A673 (cell line): ENCODE data around the gene MDM2. TPM values are rescaled to one million over a fixed set of nuclear protein-coding genes. Genes with fewer than 3 reads are reported as not detected.

Source experiments
- BruUV-seq: library from RNA; stranded (reverse); fragments of 400-500 nt; replicated peaks from 2 replicates; lab custom pipeline; 2021; lab: Mats Ljungman, UMichigan
- CTCF ChIA-PET: fragments of 300-600 bp; sonication (Branson Sonifier 250); formaldehyde crosslinking; loops from one replicate; lab custom pipeline; 2022; ENCODE audit warnings: antibody characterized with exemption; lab: Charles Lee
- POLR2A ChIA-PET: fragments of 300-600 bp; sonication (Branson Sonifier 250); formaldehyde crosslinking; loops from one replicate; lab custom pipeline; 2022; ENCODE audit warnings: antibody characterized with exemption; ENCODE audit not compliant: low non-redundant PET; lab: Charles Lee
- DNase-seq: peaks from one replicate; pipeline ENCODE4 v3.0.0-alpha.2; 2015; ENCODE audit warnings: low spot score
- H3K27ac ChIP-seq: fragments of 200-600 bp; sonication (generic); 2 replicates; pipeline ENCODE4 v1.5.1; 2016; ENCODE audit warnings: mixed run types, low read depth, mild to moderate bottlenecking, mixed read lengths, antibody characterized with exemption, low read length; ENCODE audit not compliant: poor library complexity, severe bottlenecking
- H3K27me3 ChIP-seq: fragments of 200-600 bp; sonication (generic); replicated peaks from 2 replicates; pipeline ENCODE4 v1.6.1; 2017; ENCODE audit warnings: mixed run types, low read depth, mild to moderate bottlenecking, mixed read lengths, antibody characterized with exemption, low read length; ENCODE audit not compliant: insufficient read depth, poor library complexity
- H3K36me3 ChIP-seq: fragments of 200-600 bp; sonication (generic); 2 replicates; pipeline ENCODE4 v1.6.1; 2016; ENCODE audit warnings: mixed run types, mild to moderate bottlenecking, mixed read lengths, antibody characterized with exemption, low read length; ENCODE audit not compliant: insufficient read depth, poor library complexity, severe bottlenecking
- H3K4me1 ChIP-seq: fragments of 200-600 bp; sonication (generic); 2 replicates; pipeline ENCODE4 v1.6.1; 2017; ENCODE audit warnings: mixed run types, mild to moderate bottlenecking, mixed read lengths, antibody characterized with exemption, low read length; ENCODE audit not compliant: insufficient read depth, poor library complexity, severe bottlenecking
- H3K4me3 ChIP-seq: fragments of 200-600 bp; sonication (generic); 2 replicates; pipeline ENCODE4 v1.5.1; 2016; ENCODE audit warnings: low read depth, mixed run types, mild to moderate bottlenecking, mixed read lengths, low read length; ENCODE audit not compliant: poor library complexity, severe bottlenecking
- H3K9me3 ChIP-seq: fragments of 200-600 bp; sonication (generic); 2 replicates; pipeline ENCODE4 v1.6.1; 2016; ENCODE audit warnings: mixed run types, low read depth, mild to moderate bottlenecking, mixed read lengths, antibody characterized with exemption, low read length; ENCODE audit not compliant: poor library complexity, severe bottlenecking
- EZH2 ChIP-seq: fragments of 200-600 bp; sonication (generic); IDR thresholded peaks from 2 replicates; pipeline ENCODE4 v1.6.1; 2017; ENCODE audit warnings: borderline replicate concordance, low read depth, mild to moderate bottlenecking, mixed read lengths, antibody characterized with exemption, low read length; ENCODE audit not compliant: poor library complexity, severe bottlenecking
- intact Hi-C: fragments of 100-400 bp; cut with micrococcal nuclease; formaldehyde crosslinking; loops from one replicate; pipeline ENCODE4 v1.10.0; 2022; ENCODE audit not compliant: unreplicated experiment
- total RNA-seq: library from RNA; stranded (reverse); gene quantifications from 2 replicates; pipeline ENCODE4 v1.2.3, GENCODE V29; 2021
- TF ChIP-seq, protein P1 (sequence below): fragments of 300-800, 200-600 bp; sonication (generic); conservative IDR thresholded peaks from 2 replicates; pipeline ENCODE4 v1.5.1; 2017; ENCODE audit warnings: low read depth, mild to moderate bottlenecking, antibody characterized with exemption, low read length, moderate library complexity, mixed read lengths

MDM2 gene
- total RNA-seq, 1 experiment from 2014 or later = 149 TPM

DNA sequence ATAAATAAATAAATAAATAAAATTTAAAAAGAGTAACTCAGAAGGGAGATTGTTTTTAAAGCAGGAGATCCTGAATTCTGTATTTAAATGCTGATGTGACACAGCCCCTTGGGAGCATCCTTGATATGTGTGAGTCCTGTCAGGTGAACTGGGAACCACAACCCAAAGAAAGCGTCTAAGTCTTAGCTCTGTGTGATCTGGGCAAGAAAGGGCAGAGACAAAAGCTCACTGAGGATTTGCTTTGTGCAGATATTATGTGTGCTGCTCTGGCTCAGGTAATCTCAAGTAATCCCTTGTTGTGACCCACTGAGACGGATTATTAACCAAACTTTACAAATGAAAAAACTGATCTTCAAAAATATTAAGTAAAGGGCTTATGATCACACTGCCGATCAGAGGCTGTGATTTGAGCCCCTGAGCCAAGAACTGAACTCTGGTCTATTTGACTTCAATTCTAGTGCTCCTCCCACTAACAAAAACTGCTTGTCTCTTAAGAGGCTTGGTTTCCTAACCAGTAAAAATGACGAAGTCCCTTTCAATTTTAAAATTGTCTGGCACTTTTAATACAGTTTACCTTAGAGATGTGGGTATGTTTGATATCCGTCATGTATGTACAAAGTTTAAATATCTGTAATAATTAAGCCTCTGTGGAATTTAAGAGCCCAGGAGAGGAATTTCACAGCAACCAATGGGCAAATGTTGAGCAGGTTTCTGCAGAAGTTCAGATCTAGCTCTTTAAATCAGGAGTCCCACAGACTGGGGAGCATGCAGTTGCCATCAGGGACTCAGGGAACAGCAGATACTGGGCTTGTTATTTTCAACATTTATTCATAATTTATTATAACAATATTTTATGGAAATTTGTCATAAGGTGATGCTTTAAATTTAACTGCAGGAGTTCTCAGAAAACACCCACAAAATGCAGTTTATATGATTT, 78.9 kb downstream of the MDM2 start:
- no peak for DNase-seq
- intact Hi-C loops = no loop called here
- Histone ChIP-seq H3K27me3 (no peaks in the 10 kb centered on the region), H3K4me3 (no peak overlapping the region), H3K36me3 (no peaks in the 10 kb centered on the region), H3K4me1 (no peaks in the 10 kb centered on the region), H3K27ac (no peak overlapping the region), H3K9me3 (no peaks in the 10 kb centered on the region)
- POLR2A ChIA-PET = no interaction called here
- CTCF ChIA-PET = no interaction called here
- BruUV-seq = no TSS peak
- TF ChIP-seq EZH2 = no peak
- TF ChIP-seq, protein P1, sequence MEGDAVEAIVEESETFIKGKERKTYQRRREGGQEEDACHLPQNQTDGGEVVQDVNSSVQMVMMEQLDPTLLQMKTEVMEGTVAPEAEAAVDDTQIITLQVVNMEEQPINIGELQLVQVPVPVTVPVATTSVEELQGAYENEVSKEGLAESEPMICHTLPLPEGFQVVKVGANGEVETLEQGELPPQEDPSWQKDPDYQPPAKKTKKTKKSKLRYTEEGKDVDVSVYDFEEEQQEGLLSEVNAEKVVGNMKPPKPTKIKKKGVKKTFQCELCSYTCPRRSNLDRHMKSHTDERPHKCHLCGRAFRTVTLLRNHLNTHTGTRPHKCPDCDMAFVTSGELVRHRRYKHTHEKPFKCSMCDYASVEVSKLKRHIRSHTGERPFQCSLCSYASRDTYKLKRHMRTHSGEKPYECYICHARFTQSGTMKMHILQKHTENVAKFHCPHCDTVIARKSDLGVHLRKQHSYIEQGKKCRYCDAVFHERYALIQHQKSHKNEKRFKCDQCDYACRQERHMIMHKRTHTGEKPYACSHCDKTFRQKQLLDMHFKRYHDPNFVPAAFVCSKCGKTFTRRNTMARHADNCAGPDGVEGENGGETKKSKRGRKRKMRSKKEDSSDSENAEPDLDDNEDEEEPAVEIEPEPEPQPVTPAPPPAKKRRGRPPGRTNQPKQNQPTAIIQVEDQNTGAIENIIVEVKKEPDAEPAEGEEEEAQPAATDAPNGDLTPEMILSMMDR = no peak

DNA sequence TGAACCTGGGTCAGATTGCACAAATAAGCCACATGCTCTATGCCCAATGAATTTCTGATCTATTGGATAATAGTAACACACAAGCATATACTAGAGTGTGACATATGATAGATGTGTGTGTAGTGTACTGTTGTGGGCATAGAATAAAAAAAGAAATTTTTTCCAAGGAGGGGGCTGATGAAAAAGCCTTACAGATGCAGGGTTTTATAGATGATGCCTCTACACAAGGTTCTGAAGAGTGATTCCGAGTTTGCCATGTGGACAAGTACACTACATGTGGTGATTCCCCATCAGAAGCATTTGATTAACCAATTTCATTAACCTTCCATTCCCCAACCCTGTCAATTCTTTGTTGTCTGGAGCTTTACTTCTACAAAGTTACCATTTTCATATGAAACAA, 79.7 kb downstream of the MDM2 start:
- Histone ChIP-seq H3K9me3 (no peaks in the 10 kb centered on the region), H3K36me3 (no peaks in the 10 kb centered on the region), H3K27me3 (no peaks in the 10 kb centered on the region), H3K4me3 (no peak overlapping the region), H3K4me1 (no peaks in the 10 kb centered on the region), H3K27ac (no peak overlapping the region)
- BruUV-seq = no TSS peak
- intact Hi-C loops = no loop called here
- TF ChIP-seq, protein P1 = no peak
- TF ChIP-seq EZH2 = no peak
- no peak for DNase-seq
- ChIA-PET POLR2A (no interaction called here), CTCF (no interaction called here)

DNA sequence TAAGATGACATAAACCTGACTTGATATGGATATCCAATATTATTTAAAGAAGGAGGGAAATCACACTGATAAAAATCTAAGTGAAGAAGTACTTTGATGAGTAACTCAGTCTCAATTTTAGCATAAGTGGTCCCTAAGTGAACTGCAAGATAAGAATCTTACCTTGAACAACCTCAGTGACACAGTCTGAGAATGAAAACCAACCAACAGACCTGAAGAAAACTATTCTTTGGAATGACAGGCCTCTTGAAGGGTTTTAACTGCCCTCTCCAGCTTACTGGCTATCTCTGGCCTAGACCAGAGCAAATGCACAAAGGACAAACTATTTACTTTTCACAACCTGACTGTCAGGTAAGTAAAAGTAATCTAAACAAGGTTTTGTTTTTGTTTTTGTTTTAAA, 80.3 kb downstream of the MDM2 start:
- Histone ChIP-seq H3K36me3 (no peaks in the 10 kb centered on the region), H3K4me1 (no peaks in the 10 kb centered on the region), H3K27ac (no peak overlapping the region), H3K9me3 (no peaks in the 10 kb centered on the region), H3K27me3 (no peaks in the 10 kb centered on the region), H3K4me3 (no peak overlapping the region)
- BruUV-seq = no TSS peak
- intact Hi-C loops = no loop called here
- CTCF ChIA-PET = no interaction called here
- POLR2A ChIA-PET = no interaction called here
- TF ChIP-seq EZH2 = no peak
- TF ChIP-seq, protein P1 = no peak
- DNase-seq = no peak
